DND-41 (cell line): ENCODE measurements around the gene C5AR2.

Source experiments
- EZH2 ChIP-seq: IDR thresholded peaks from 3 replicates; pipeline ENCODE4 v1.6.1; 2012; ENCODE audit warnings: borderline replicate concordance, low read depth, mild to moderate bottlenecking, moderate library complexity, low read length, inconsistent platforms; ENCODE audit not compliant: severe bottlenecking
- TF ChIP-seq, protein P1 (sequence below): IDR thresholded peaks from 2 replicates; pipeline ENCODE4 v1.5.1; 2012; ENCODE audit warnings: borderline replicate concordance, low read length, moderate library complexity, mild to moderate bottlenecking; ENCODE audit not compliant: poor library complexity, severe bottlenecking; ENCODE audit errors: extremely low read depth

DNA sequence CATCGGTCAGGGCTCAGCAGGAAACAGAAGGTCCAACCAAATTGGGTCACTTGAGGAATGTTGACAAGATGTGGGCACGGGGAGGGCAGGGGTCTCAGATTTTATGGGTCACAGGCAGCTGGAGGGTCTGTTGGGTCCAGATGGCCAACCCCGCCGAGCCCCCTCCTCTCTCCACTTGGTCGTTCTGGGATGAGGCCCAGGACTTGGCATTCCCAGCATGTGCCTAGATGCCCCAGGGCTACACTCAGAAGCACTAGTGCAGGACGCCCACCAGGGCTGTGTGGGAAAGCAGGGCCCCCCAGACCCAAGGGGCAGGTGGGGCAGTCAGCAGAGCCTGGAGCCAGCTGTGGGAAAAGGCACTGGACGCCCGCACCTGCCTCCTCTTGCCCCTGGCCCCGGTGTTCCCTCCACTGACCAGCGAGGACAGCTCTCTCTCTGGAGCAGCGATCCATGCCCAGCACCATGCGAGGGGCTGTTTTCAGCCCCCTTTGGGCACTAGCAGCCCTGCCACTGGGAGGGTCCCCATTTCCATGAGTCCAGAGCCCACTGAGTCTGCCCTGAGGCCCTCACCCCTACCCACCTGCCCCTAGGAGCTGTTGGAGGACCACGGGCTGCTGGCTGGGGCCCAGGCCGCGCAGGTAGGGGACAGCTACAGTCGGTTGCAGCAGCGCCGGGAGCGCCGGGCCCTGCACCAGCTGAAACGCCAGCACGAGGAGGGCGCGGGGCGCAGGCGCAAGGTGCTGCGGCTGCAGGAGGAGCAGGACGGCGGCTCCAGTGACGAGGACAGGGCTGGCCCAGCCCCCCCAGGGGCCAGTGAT is 43.1 kb downstream of the C5AR2 start:
- TF ChIP-seq, protein P1, sequence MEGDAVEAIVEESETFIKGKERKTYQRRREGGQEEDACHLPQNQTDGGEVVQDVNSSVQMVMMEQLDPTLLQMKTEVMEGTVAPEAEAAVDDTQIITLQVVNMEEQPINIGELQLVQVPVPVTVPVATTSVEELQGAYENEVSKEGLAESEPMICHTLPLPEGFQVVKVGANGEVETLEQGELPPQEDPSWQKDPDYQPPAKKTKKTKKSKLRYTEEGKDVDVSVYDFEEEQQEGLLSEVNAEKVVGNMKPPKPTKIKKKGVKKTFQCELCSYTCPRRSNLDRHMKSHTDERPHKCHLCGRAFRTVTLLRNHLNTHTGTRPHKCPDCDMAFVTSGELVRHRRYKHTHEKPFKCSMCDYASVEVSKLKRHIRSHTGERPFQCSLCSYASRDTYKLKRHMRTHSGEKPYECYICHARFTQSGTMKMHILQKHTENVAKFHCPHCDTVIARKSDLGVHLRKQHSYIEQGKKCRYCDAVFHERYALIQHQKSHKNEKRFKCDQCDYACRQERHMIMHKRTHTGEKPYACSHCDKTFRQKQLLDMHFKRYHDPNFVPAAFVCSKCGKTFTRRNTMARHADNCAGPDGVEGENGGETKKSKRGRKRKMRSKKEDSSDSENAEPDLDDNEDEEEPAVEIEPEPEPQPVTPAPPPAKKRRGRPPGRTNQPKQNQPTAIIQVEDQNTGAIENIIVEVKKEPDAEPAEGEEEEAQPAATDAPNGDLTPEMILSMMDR: no peak
- no peak for TF ChIP-seq EZH2
